Ishikawa (cell line): ENCODE measurements around the gene KLHDC8A.

Source experiments
- CEBPB ChIP-seq: IDR thresholded peaks from 2 replicates; pipeline ENCODE4 v1.6.1; 2012
- CREB1 ChIP-seq: IDR thresholded peaks from 2 replicates; pipeline ENCODE4 v1.6.1; 2012; ENCODE audit warnings: low read depth
- FOXM1 ChIP-seq: IDR thresholded peaks from 2 replicates; pipeline ENCODE4 v1.6.1; 2012; ENCODE audit warnings: low read depth, borderline replicate concordance
- MAX ChIP-seq: IDR thresholded peaks from 2 replicates; pipeline ENCODE4 v1.6.1; 2012
- RAD21 ChIP-seq: IDR thresholded peaks from 2 replicates; pipeline ENCODE4 v1.6.1; 2012; ENCODE audit warnings: low read depth
- REST ChIP-seq: IDR thresholded peaks from 2 replicates; pipeline ENCODE4 v1.6.1; 2012; ENCODE audit warnings: low read depth, mild to moderate bottlenecking
- TAF1 ChIP-seq: IDR thresholded peaks from 2 replicates; pipeline ENCODE4 v1.6.1; 2012; ENCODE audit warnings: low read depth, mild to moderate bottlenecking
- YY1 ChIP-seq: IDR thresholded peaks from 2 replicates; pipeline ENCODE4 v1.6.1; 2012; ENCODE audit warnings: low read depth

GRCh38 chr1:205315008-205315618 lies 41.6 kb downstream of the KLHDC8A start:
- TF ChIP-seq FOXM1, result no peak
- TF ChIP-seq REST, result no peak
- TF ChIP-seq MAX, result no peak
- TF ChIP-seq YY1, result no peak
- no peak for TF ChIP-seq CEBPB
- TF ChIP-seq TAF1, result no peak
- no peak for TF ChIP-seq CREB1
- no peak for TF ChIP-seq RAD21
